WTC11 (cell line): Measurements from ENCODE around the gene PRKACA. TPM values are rescaled to one million over a fixed set of nuclear protein-coding genes. Genes with fewer than 3 reads are reported as not detected.

Source experiments
- ATAC-seq: fragments of 200-7000 bp; cut with Tn5 transposase; 2 replicates; pipeline ENCODE4 v1.10.0; 2021; ENCODE audit warnings: mild to moderate bottlenecking, moderate library complexity
- CTCF ChIA-PET: fragments of 300-600 bp; sonication (Branson Sonifier 250); formaldehyde crosslinking; loops from one replicate; lab custom pipeline; 2021; ENCODE audit warnings: antibody characterized with exemption; lab: Charles Lee
- POLR2A ChIA-PET: fragments of 350-600 bp; sonication (Branson Sonifier 250); formaldehyde crosslinking; loops from one replicate; lab custom pipeline; 2021; ENCODE audit warnings: antibody characterized with exemption; lab: Charles Lee
- DNase-seq: peaks from one replicate; pipeline ENCODE4 v3.0.0; 2021; ENCODE audit warnings: low spot score
- H3K27ac Mint-ChIP-seq: 2 replicates; pipeline ENCODE4 v1.8.0; 2021; ENCODE audit warnings: mixed read lengths
- H3K27me3 Mint-ChIP-seq: 2 replicates; pipeline ENCODE4 v1.8.0; 2021; ENCODE audit warnings: low read depth, mild to moderate bottlenecking, moderate library complexity, mixed read lengths
- H3K36me3 Mint-ChIP-seq: 2 replicates; pipeline ENCODE4 v1.8.0; 2021; ENCODE audit warnings: mixed read lengths
- H3K4me1 Mint-ChIP-seq: 2 replicates; pipeline ENCODE4 v1.8.0; 2022; ENCODE audit warnings: mixed read lengths
- H3K4me3 Mint-ChIP-seq: 2 replicates; pipeline ENCODE4 v1.8.0; 2021; ENCODE audit warnings: mild to moderate bottlenecking, moderate library complexity, mixed read lengths
- H3K9me3 Mint-ChIP-seq: 2 replicates; pipeline ENCODE4 v1.8.0; 2021; ENCODE audit warnings: mixed read lengths
- CREM ChIP-seq: sonication (generic); formaldehyde crosslinking; IDR thresholded peaks from 2 replicates; pipeline ENCODE4 v1.8.1; 2022; ENCODE audit warnings: mild to moderate bottlenecking, missing genetic modification reagents, moderate library complexity
- ETV6 ChIP-seq: sonication (generic); formaldehyde crosslinking; IDR thresholded peaks from 2 replicates; pipeline ENCODE4 v1.8.1; 2022; ENCODE audit warnings: mild to moderate bottlenecking, missing genetic modification reagents
- GABPB1 ChIP-seq: sonication (generic); formaldehyde crosslinking; IDR thresholded peaks from 2 replicates; pipeline ENCODE4 v1.8.1; 2023; ENCODE audit warnings: mild to moderate bottlenecking, missing genetic modification reagents
- GRHL2 ChIP-seq: fragments of 250-450 bp; sonication (Bioruptor Pico); IDR thresholded peaks from 2 replicates; pipeline ENCODE4 v1.8.0; 2022; ENCODE audit warnings: mild to moderate bottlenecking, moderate library complexity; ENCODE audit not compliant: insufficient replicate concordance, severe bottlenecking
- JAZF1 ChIP-seq: fragments of 250-450 bp; sonication (Bioruptor Pico); IDR thresholded peaks from 2 replicates; pipeline ENCODE4 v1.9.0; 2021; ENCODE audit warnings: moderate library complexity, mild to moderate bottlenecking, inconsistent platforms
- JUN ChIP-seq: sonication (generic); formaldehyde crosslinking; IDR thresholded peaks from 2 replicates; pipeline ENCODE4 v1.8.0; 2023; ENCODE audit warnings: mild to moderate bottlenecking, missing genetic modification reagents
- KAT7 ChIP-seq: sonication (generic); formaldehyde crosslinking; IDR thresholded peaks from 2 replicates; pipeline ENCODE4 v1.8.1; 2023; ENCODE audit warnings: missing genetic modification reagents, mild to moderate bottlenecking, borderline replicate concordance
- OVOL2 ChIP-seq: fragments of 250-450 bp; sonication (Bioruptor Pico); IDR thresholded peaks from 2 replicates; pipeline ENCODE4 v1.9.0; 2021; ENCODE audit warnings: mild to moderate bottlenecking, borderline replicate concordance
- RORB ChIP-seq: fragments of 250-450 bp; sonication (Bioruptor Pico); IDR thresholded peaks from 2 replicates; pipeline ENCODE4 v1.9.0; 2021; ENCODE audit warnings: mild to moderate bottlenecking
- SMAD4 ChIP-seq: sonication (generic); formaldehyde crosslinking; IDR thresholded peaks from 2 replicates; pipeline ENCODE4 v1.8.0; 2022; ENCODE audit warnings: mild to moderate bottlenecking, missing genetic modification reagents
- SOX15 ChIP-seq: fragments of 250-450 bp; sonication (Bioruptor Pico); IDR thresholded peaks from 2 replicates; pipeline ENCODE4 v1.9.0; 2021; ENCODE audit warnings: mild to moderate bottlenecking
- ZNF219 ChIP-seq: sonication (generic); formaldehyde crosslinking; IDR thresholded peaks from 2 replicates; pipeline ENCODE4 v1.8.0; 2023; ENCODE audit warnings: missing genetic modification reagents, mild to moderate bottlenecking, borderline replicate concordance
- ZNF263 ChIP-seq: sonication (generic); formaldehyde crosslinking; IDR thresholded peaks from 2 replicates; pipeline ENCODE4 v1.8.1; 2022; ENCODE audit warnings: low read depth, mild to moderate bottlenecking, moderate library complexity, missing genetic modification reagents
- ZNF423 ChIP-seq: fragments of 250-450 bp; sonication (Bioruptor Pico); IDR thresholded peaks from 2 replicates; pipeline ENCODE4 v2.1.2; 2022; ENCODE audit warnings: mild to moderate bottlenecking, moderate library complexity
- total RNA-seq: library from RNA; stranded (reverse); gene quantifications from 3 replicates; pipeline ENCODE4 v1.2.3, GENCODE V29; 2021
- TF ChIP-seq, protein P1 (sequence below): fragments of 250-450 bp; sonication (Bioruptor Pico); IDR thresholded peaks from 2 replicates; pipeline ENCODE4 v1.9.0; 2021; ENCODE audit warnings: mild to moderate bottlenecking, borderline replicate concordance
- TF ChIP-seq, protein P2 (sequence below): sonication (generic); formaldehyde crosslinking; IDR thresholded peaks from 2 replicates; pipeline ENCODE4 v1.8.1; 2022; ENCODE audit warnings: missing genetic modification reagents, borderline replicate concordance
- TF ChIP-seq, protein P3 (sequence below): sonication (generic); formaldehyde crosslinking; IDR thresholded peaks from 2 replicates; pipeline ENCODE4 v1.8.0; 2023; ENCODE audit warnings: mild to moderate bottlenecking, missing genetic modification reagents
- TF ChIP-seq, protein P4 (sequence below): sonication (generic); formaldehyde crosslinking; conservative IDR thresholded peaks from 2 replicates; pipeline ENCODE4 v1.8.1; 2022; ENCODE audit warnings: mild to moderate bottlenecking, missing genetic modification reagents
- TF ChIP-seq, protein P5 (sequence below): sonication (generic); formaldehyde crosslinking; IDR thresholded peaks from 2 replicates; pipeline ENCODE4 v1.8.1; 2022; ENCODE audit warnings: low read depth, mild to moderate bottlenecking, moderate library complexity, missing genetic modification reagents, borderline replicate concordance

PRKACA gene
- total RNA-seq, 1 experiment from 2014 or later, result 37.8 TPM

DNA sequence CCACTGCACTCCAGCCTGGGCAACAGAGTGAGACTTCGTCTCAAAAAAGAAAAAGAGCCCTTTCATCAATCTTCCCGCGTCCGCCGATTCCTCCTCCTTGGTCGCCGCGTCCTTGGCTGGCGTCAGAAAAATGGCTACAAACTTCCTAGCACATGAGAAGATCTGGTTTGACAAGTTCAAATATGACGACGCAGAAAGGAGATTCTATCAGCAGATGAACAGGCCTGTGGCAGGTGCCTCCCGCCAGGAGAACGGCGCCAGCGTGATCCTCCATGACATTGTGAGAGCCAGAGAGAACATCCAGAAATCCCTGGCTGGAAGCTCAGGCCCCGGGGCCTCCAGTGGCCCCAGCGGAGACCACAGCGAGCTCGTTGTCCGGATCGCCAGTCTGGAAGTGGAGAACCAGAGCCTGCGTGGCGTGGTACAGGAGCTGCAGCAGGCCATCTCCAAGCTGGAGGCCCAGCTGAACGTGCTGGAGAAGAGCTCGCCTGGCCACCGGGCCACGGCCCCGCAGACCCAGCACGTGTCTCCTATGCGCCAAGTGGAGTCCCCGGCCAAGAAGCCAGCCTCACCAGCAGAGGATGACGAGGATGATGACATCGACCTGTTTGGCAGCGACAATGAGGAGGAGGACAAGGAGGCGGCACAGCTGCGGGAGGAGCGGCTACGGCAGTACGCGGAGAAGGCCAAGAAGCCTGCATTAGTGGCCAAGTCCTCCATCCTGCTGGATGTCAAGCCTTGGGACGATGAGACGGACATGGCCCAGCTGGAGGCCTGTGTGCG lies 47.1 kb downstream of the PRKACA start:
- Mint-ChIP-seq H3K36me3 (no peaks in the 10 kb centered on the region), H3K9me3 (no peaks in the 10 kb centered on the region), H3K27me3 (peaks cover 46% of the 10 kb centered on the region), H3K4me1 (peaks cover 8% of the 10 kb centered on the region; the same call in 1 of the 2 replicates), H3K27ac (no peak overlapping the region), H3K4me3 (peak overlapping the region; percentile 34; the same call in 1 of the 2 replicates)
- CTCF ChIA-PET, result interaction anchor here (0.6 to 6.6 kb wide), 11 partner anchors 12 to 402 kb away, joined by 3 to 164 read pairs (median 13); partner anchors contain the start of genes PALM3 and PODNL1
- POLR2A ChIA-PET, result no interaction called here
- TF ChIP-seq ZNF423 (CRISPR knock-in tag), result no peak
- no peak for TF ChIP-seq JUN (CRISPR knock-in tag)
- TF ChIP-seq ZNF219 (CRISPR knock-in tag), result no peak
- no peak for TF ChIP-seq OVOL2 (CRISPR knock-in tag)
- TF ChIP-seq, protein P1, sequence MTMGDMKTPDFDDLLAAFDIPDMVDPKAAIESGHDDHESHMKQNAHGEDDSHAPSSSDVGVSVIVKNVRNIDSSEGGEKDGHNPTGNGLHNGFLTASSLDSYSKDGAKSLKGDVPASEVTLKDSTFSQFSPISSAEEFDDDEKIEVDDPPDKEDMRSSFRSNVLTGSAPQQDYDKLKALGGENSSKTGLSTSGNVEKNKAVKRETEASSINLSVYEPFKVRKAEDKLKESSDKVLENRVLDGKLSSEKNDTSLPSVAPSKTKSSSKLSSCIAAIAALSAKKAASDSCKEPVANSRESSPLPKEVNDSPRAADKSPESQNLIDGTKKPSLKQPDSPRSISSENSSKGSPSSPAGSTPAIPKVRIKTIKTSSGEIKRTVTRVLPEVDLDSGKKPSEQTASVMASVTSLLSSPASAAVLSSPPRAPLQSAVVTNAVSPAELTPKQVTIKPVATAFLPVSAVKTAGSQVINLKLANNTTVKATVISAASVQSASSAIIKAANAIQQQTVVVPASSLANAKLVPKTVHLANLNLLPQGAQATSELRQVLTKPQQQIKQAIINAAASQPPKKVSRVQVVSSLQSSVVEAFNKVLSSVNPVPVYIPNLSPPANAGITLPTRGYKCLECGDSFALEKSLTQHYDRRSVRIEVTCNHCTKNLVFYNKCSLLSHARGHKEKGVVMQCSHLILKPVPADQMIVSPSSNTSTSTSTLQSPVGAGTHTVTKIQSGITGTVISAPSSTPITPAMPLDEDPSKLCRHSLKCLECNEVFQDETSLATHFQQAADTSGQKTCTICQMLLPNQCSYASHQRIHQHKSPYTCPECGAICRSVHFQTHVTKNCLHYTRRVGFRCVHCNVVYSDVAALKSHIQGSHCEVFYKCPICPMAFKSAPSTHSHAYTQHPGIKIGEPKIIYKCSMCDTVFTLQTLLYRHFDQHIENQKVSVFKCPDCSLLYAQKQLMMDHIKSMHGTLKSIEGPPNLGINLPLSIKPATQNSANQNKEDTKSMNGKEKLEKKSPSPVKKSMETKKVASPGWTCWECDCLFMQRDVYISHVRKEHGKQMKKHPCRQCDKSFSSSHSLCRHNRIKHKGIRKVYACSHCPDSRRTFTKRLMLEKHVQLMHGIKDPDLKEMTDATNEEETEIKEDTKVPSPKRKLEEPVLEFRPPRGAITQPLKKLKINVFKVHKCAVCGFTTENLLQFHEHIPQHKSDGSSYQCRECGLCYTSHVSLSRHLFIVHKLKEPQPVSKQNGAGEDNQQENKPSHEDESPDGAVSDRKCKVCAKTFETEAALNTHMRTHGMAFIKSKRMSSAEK (CRISPR knock-in tag), result no peak
- TF ChIP-seq GRHL2 (CRISPR knock-in tag), result no peak
- TF ChIP-seq, protein P2, sequence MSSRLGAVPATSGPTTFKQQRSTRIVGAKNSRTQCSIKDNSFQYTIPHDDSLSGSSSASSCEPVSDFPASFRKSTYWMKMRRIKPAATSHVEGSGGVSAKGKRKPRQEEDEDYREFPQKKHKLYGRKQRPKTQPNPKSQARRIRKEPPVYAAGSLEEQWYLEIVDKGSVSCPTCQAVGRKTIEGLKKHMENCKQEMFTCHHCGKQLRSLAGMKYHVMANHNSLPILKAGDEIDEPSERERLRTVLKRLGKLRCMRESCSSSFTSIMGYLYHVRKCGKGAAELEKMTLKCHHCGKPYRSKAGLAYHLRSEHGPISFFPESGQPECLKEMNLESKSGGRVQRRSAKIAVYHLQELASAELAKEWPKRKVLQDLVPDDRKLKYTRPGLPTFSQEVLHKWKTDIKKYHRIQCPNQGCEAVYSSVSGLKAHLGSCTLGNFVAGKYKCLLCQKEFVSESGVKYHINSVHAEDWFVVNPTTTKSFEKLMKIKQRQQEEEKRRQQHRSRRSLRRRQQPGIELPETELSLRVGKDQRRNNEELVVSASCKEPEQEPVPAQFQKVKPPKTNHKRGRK, result no peak
- TF ChIP-seq, protein P3, sequence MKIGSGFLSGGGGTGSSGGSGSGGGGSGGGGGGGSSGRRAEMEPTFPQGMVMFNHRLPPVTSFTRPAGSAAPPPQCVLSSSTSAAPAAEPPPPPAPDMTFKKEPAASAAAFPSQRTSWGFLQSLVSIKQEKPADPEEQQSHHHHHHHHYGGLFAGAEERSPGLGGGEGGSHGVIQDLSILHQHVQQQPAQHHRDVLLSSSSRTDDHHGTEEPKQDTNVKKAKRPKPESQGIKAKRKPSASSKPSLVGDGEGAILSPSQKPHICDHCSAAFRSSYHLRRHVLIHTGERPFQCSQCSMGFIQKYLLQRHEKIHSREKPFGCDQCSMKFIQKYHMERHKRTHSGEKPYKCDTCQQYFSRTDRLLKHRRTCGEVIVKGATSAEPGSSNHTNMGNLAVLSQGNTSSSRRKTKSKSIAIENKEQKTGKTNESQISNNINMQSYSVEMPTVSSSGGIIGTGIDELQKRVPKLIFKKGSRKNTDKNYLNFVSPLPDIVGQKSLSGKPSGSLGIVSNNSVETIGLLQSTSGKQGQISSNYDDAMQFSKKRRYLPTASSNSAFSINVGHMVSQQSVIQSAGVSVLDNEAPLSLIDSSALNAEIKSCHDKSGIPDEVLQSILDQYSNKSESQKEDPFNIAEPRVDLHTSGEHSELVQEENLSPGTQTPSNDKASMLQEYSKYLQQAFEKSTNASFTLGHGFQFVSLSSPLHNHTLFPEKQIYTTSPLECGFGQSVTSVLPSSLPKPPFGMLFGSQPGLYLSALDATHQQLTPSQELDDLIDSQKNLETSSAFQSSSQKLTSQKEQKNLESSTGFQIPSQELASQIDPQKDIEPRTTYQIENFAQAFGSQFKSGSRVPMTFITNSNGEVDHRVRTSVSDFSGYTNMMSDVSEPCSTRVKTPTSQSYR (CRISPR knock-in tag), result no peak
- no peak for TF ChIP-seq JAZF1
- TF ChIP-seq, protein P4, sequence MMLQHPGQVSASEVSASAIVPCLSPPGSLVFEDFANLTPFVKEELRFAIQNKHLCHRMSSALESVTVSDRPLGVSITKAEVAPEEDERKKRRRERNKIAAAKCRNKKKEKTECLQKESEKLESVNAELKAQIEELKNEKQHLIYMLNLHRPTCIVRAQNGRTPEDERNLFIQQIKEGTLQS (CRISPR knock-in tag), result no peak
- no peak for TF ChIP-seq KAT7 (CRISPR knock-in tag)
- DNase-seq (no peak), ATAC-seq (no peak)

DNA sequence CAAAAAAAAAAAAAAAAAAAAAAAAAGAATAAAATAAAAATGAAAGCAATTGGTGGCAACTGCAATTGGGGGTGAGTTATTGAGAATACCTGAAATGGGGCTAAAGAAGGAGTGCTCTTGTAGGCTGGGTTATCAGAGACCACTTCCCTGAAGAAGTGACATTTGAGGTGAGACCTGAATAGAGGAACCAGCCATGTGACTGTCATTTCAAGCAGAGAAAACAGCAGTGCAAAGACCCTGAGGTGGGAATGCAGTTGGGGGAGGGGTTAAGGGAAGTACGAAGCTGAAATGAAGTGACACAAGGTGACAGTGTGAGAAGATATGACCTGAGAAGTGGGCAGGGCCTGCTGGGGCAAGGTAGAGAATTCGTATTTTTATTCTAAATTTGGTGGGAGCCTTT lies 51.4 kb downstream of the PRKACA start:
- no peak for TF ChIP-seq SMAD4 (CRISPR knock-in tag)
- TF ChIP-seq, protein P1 (CRISPR knock-in tag), result no peak
- TF ChIP-seq RORB (CRISPR knock-in tag), result no peak
- no peak for TF ChIP-seq SOX15 (CRISPR knock-in tag)
- no peak for TF ChIP-seq GABPB1 (CRISPR knock-in tag)
- TF ChIP-seq ETV6, result no peak
- no peak for TF ChIP-seq CREM
- TF ChIP-seq, protein P5, sequence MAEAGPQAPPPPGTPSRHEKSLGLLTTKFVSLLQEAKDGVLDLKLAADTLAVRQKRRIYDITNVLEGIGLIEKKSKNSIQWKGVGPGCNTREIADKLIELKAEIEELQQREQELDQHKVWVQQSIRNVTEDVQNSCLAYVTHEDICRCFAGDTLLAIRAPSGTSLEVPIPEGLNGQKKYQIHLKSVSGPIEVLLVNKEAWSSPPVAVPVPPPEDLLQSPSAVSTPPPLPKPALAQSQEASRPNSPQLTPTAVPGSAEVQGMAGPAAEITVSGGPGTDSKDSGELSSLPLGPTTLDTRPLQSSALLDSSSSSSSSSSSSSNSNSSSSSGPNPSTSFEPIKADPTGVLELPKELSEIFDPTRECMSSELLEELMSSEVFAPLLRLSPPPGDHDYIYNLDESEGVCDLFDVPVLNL (CRISPR knock-in tag), result no peak
- TF ChIP-seq ZNF263, result no peak
- ChIA-PET CTCF (interaction anchor here (0.7 kb wide), 1 partner anchor 339 kb away, joined by 3 read pairs; no protein-coding TSS in a partner anchor), POLR2A (interaction anchor here (0.7 kb wide), 2 partner anchors 169 to 907 kb away, joined by 3 to 5 read pairs; no protein-coding TSS in a partner anchor)
- Mint-ChIP-seq H3K4me1 (peaks cover 4% of the 10 kb centered on the region), H3K27me3 (peaks cover 11% of the 10 kb centered on the region), H3K9me3 (no peaks in the 10 kb centered on the region), H3K4me3 (no peak overlapping the region), H3K27ac (no peak overlapping the region), H3K36me3 (no peaks in the 10 kb centered on the region)
- ATAC-seq (no peak), DNase-seq (no peak)
